ENCODE results near the gene GP1BB.

GP1BB gene

GRCh38 chr22:19731361-19732135 lies 8.2 kb downstream of the GP1BB start:
- H3K9me3 ChIP-seq (ENCODE audit: control insufficient read depth in 1 of 2, low read length in 2 of 2): no peaks in the 10 kb centered on the region
- peak overlapping the region in 1 of 2 donors; percentile 56 for H3K4me3 ChIP-seq (ENCODE audit: low read depth in 1 of 2, low read length in 2 of 2)
- no peak overlapping the region for H3K27ac ChIP-seq (ENCODE audit: low read length)
- no peaks in the 10 kb centered on the region for H3K36me3 ChIP-seq (ENCODE audit: control insufficient read depth in 1 of 2, insufficient read depth in 2 of 2, low read length in 2 of 2)
- H3K4me1 ChIP-seq (ENCODE audit: control insufficient read depth in 1 of 2, insufficient read depth in 2 of 2, low read length in 2 of 2): peaks cover 0 to 7% of the 10 kb centered on the region in 2 donors
- H3K27me3 ChIP-seq (ENCODE audit: low read depth, low read length): no peaks in the 10 kb centered on the region

GRCh38 chr22:19732403-19733113 lies 9.2 kb downstream of the GP1BB start:
- Histone ChIP-seq H3K9me3 (ENCODE audit: control insufficient read depth in 1 of 2, low read length in 2 of 2) (no peaks in the 10 kb centered on the region), H3K27me3 (ENCODE audit: low read depth, low read length) (no peaks in the 10 kb centered on the region), H3K27ac (ENCODE audit: low read length) (no peak overlapping the region), H3K36me3 (ENCODE audit: control insufficient read depth in 1 of 2, insufficient read depth in 2 of 2, low read length in 2 of 2) (no peaks in the 10 kb centered on the region), H3K4me1 (ENCODE audit: control insufficient read depth in 1 of 2, insufficient read depth in 2 of 2, low read length in 2 of 2) (peaks cover 0 to 7% of the 10 kb centered on the region in 2 donors), H3K4me3 (ENCODE audit: low read depth in 1 of 2, low read length in 2 of 2) (no peak overlapping the region)

GRCh38 chr22:19733755-19734154 lies 10.4 kb downstream of the GP1BB start:
- H3K4me1 ChIP-seq (ENCODE audit: control insufficient read depth in 1 of 2, insufficient read depth in 2 of 2, low read length in 2 of 2): peaks cover 0 to 7% of the 10 kb centered on the region in 2 donors
- no peak overlapping the region for H3K4me3 ChIP-seq (ENCODE audit: low read depth in 1 of 2, low read length in 2 of 2)
- H3K27ac ChIP-seq (ENCODE audit: low read length): no peak overlapping the region
- H3K36me3 ChIP-seq (ENCODE audit: control insufficient read depth in 1 of 2, insufficient read depth in 2 of 2, low read length in 2 of 2): no peaks in the 10 kb centered on the region
- H3K9me3 ChIP-seq (ENCODE audit: control insufficient read depth in 1 of 2, low read length in 2 of 2): no peaks in the 10 kb centered on the region
- H3K27me3 ChIP-seq (ENCODE audit: low read depth, low read length): no peaks in the 10 kb centered on the region

GRCh38 chr22:19734163-19734562 lies 10.8 kb downstream of the GP1BB start:
- H3K9me3 ChIP-seq (ENCODE audit: control insufficient read depth in 1 of 2, low read length in 2 of 2): no peaks in the 10 kb centered on the region
- H3K4me1 ChIP-seq (ENCODE audit: control insufficient read depth in 1 of 2, insufficient read depth in 2 of 2, low read length in 2 of 2): peaks cover 0 to 7% of the 10 kb centered on the region in 2 donors
- no peaks in the 10 kb centered on the region for H3K27me3 ChIP-seq (ENCODE audit: low read depth, low read length)
- H3K36me3 ChIP-seq (ENCODE audit: control insufficient read depth in 1 of 2, insufficient read depth in 2 of 2, low read length in 2 of 2): no peaks in the 10 kb centered on the region
- H3K27ac ChIP-seq (ENCODE audit: low read length): no peak overlapping the region
- no peak overlapping the region for H3K4me3 ChIP-seq (ENCODE audit: low read depth in 1 of 2, low read length in 2 of 2)

GRCh38 chr22:19734837-19735382 lies 11.6 kb downstream of the GP1BB start:
- Histone ChIP-seq H3K4me3 (ENCODE audit: low read depth in 1 of 2, low read length in 2 of 2) (no peak overlapping the region), H3K27ac (ENCODE audit: low read length) (no peak overlapping the region), H3K9me3 (ENCODE audit: control insufficient read depth in 1 of 2, low read length in 2 of 2) (no peaks in the 10 kb centered on the region), H3K27me3 (ENCODE audit: low read depth, low read length) (no peaks in the 10 kb centered on the region), H3K36me3 (ENCODE audit: control insufficient read depth in 1 of 2, insufficient read depth in 2 of 2, low read length in 2 of 2) (no peaks in the 10 kb centered on the region), H3K4me1 (ENCODE audit: control insufficient read depth in 1 of 2, insufficient read depth in 2 of 2, low read length in 2 of 2) (peaks cover 0 to 7% of the 10 kb centered on the region in 2 donors)

- Histone ChIP-seq H3K9me3 (ENCODE audit: control insufficient read depth in 1 of 2, low read length in 2 of 2) (no peaks in the 10 kb centered on the region), H3K27me3 (ENCODE audit: low read depth, low read length) (no peaks in the 10 kb centered on the region), H3K36me3 (ENCODE audit: control insufficient read depth in 1 of 2, insufficient read depth in 2 of 2, low read length in 2 of 2) (no peaks in the 10 kb centered on the region), H3K4me1 (ENCODE audit: control insufficient read depth in 1 of 2, insufficient read depth in 2 of 2, low read length in 2 of 2) (peaks cover 0 to 3% of the 10 kb centered on the region in 2 donors), H3K4me3 (ENCODE audit: low read depth in 1 of 2, low read length in 2 of 2) (no peak overlapping the region), H3K27ac (ENCODE audit: low read length) (no peak overlapping the region)
Observed at GRCh38 chr22:19735665-19736510, 12.5 kb downstream of the GP1BB start.

GRCh38 chr22:19737846-19738663 lies 14.7 kb downstream of the GP1BB start:
- Histone ChIP-seq H3K36me3 (ENCODE audit: control insufficient read depth in 1 of 2, insufficient read depth in 2 of 2, low read length in 2 of 2) (no peaks in the 10 kb centered on the region), H3K27me3 (ENCODE audit: low read depth, low read length) (no peaks in the 10 kb centered on the region), H3K4me1 (ENCODE audit: control insufficient read depth in 1 of 2, insufficient read depth in 2 of 2, low read length in 2 of 2) (no peaks in the 10 kb centered on the region), H3K27ac (ENCODE audit: low read length) (no peak overlapping the region), H3K4me3 (ENCODE audit: low read depth in 1 of 2, low read length in 2 of 2) (no peak overlapping the region), H3K9me3 (ENCODE audit: control insufficient read depth in 1 of 2, low read length in 2 of 2) (no peaks in the 10 kb centered on the region)

GRCh38 chr22:19738664-19739447 lies 15.5 kb downstream of the GP1BB start:
- Histone ChIP-seq H3K4me1 (ENCODE audit: control insufficient read depth in 1 of 2, insufficient read depth in 2 of 2, low read length in 2 of 2) (no peaks in the 10 kb centered on the region), H3K9me3 (ENCODE audit: control insufficient read depth in 1 of 2, low read length in 2 of 2) (no peaks in the 10 kb centered on the region), H3K27me3 (ENCODE audit: low read depth, low read length) (no peaks in the 10 kb centered on the region), H3K36me3 (ENCODE audit: control insufficient read depth in 1 of 2, insufficient read depth in 2 of 2, low read length in 2 of 2) (no peaks in the 10 kb centered on the region), H3K4me3 (ENCODE audit: low read depth in 1 of 2, low read length in 2 of 2) (no peak overlapping the region), H3K27ac (ENCODE audit: low read length) (no peak overlapping the region)

GRCh38 chr22:19739448-19739895 lies 16.1 kb downstream of the GP1BB start:
- H3K4me1 ChIP-seq (ENCODE audit: control insufficient read depth in 1 of 2, insufficient read depth in 2 of 2, low read length in 2 of 2): no peaks in the 10 kb centered on the region
- no peaks in the 10 kb centered on the region for H3K9me3 ChIP-seq (ENCODE audit: control insufficient read depth in 1 of 2, low read length in 2 of 2)
- no peaks in the 10 kb centered on the region for H3K36me3 ChIP-seq (ENCODE audit: control insufficient read depth in 1 of 2, insufficient read depth in 2 of 2, low read length in 2 of 2)
- no peak overlapping the region for H3K27ac ChIP-seq (ENCODE audit: low read length)
- H3K4me3 ChIP-seq (ENCODE audit: low read depth in 1 of 2, low read length in 2 of 2): no peak overlapping the region
- no peaks in the 10 kb centered on the region for H3K27me3 ChIP-seq (ENCODE audit: low read depth, low read length)

- Histone ChIP-seq H3K9me3 (ENCODE audit: control insufficient read depth in 1 of 2, low read length in 2 of 2) (no peaks in the 10 kb centered on the region), H3K27ac (ENCODE audit: low read length) (no peak overlapping the region), H3K36me3 (ENCODE audit: control insufficient read depth in 1 of 2, insufficient read depth in 2 of 2, low read length in 2 of 2) (no peaks in the 10 kb centered on the region), H3K4me1 (ENCODE audit: control insufficient read depth in 1 of 2, insufficient read depth in 2 of 2, low read length in 2 of 2) (no peaks in the 10 kb centered on the region), H3K27me3 (ENCODE audit: low read depth, low read length) (no peaks in the 10 kb centered on the region), H3K4me3 (ENCODE audit: low read depth in 1 of 2, low read length in 2 of 2) (no peak overlapping the region)
Observed at GRCh38 chr22:19739911-19740449, 16.6 kb downstream of the GP1BB start.
